HFF-Myc (cell line): ENCODE data around the gene GLMP.

Experiments
- DNase-seq: peaks from one replicate; pipeline ENCODE4 v3.0.0-alpha.2; 2011; ENCODE audit warnings: low read depth; ENCODE audit errors: extremely low read depth
- H3K4me3 ChIP-seq: replicated peaks from 2 replicates; pipeline ENCODE4 v1.5.1; 2011; ENCODE audit warnings: low read depth, mild to moderate bottlenecking, control low read depth, low read length
- CTCF ChIP-seq: IDR thresholded peaks from 2 replicates; pipeline ENCODE4 v1.5.1; 2012; ENCODE audit warnings: mild to moderate bottlenecking, low read depth, low read length, control low read depth; ENCODE audit errors: missing control alignments

GLMP gene

GRCh38 chr1:156270314-156270713, 25.2 kb downstream of the GLMP start:
- TF ChIP-seq CTCF = no peak
- H3K4me3 ChIP-seq = no peak overlapping the region
- DNase-seq = no peak

GRCh38 chr1:156268336-156268735, 27.1 kb downstream of the GLMP start:
- no peak for DNase-seq
- H3K4me3 ChIP-seq = no peak overlapping the region
- no peak for TF ChIP-seq CTCF

- no peak for TF ChIP-seq CTCF
- DNase-seq = no peak
- no peak overlapping the region for H3K4me3 ChIP-seq
These were observed 29.4 kb downstream of the GLMP start for GRCh38 chr1:156266051-156266450.

GRCh38 chr1:156263288-156263655, 32.2 kb downstream of the GLMP start:
- TF ChIP-seq CTCF = no peak
- no peak overlapping the region for H3K4me3 ChIP-seq
- DNase-seq = no peak

DNA sequence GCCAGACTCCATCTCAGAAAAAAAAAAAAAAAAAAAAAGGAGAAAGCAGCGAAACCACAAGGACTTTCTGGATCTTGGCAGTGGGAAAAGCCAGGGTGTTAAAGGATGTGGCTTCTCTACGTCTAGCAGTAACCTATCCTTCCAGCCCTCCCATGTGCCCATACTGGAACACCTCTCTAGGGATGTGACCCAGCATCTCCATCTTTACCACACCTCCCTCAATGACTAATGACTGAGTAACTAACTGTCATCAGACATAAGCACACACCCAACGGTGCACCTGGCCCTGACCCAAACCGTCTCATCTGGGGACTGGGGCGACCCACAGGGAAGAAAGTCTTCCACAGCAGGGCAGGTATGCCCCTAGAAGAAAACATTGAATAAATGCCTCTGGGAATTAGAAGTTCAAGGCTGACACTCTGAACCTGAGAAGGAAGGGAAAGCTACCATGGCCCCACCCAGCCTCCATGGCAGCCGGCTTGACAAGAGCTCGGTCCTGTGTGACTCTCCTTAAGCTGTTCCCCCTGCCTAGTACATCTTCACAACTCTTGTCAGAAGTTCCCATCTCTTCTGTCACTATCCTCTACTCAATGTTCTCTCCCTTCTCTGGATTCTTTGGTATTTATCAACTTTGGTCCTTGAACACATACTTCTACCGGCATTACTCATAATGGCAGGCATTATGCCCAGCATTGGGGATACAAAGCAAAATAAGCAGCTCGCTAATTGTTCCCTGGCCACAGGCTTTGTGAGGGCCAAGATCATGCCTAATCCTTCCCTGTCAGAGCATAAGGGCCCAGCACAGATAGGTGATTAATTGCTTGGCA, 32.8 kb downstream of the GLMP start:
- no peak for DNase-seq
- no peak overlapping the region for H3K4me3 ChIP-seq
- TF ChIP-seq CTCF = no peak

DNA sequence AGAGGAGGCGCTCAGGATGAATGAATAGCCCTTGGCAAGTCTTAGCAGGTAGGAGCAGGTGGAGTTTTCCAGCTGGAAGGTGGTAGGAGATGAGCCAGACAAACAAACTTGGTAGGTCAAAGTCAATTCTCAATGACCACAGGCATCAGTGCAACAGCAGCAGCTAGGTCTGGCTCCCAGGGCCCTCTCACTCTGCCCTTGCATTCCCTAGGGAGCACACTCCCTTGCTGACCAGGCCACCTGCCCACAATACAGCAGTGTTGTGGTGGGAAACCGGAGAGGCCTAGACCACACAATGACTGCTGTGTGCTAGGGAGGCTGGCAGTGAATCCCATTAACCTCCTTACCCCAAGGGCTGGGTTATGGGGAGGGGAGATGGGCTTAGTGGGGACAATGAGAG, 34.6 kb downstream of the GLMP start:
- no peak for DNase-seq
- no peak for TF ChIP-seq CTCF
- no peak overlapping the region for H3K4me3 ChIP-seq

DNA sequence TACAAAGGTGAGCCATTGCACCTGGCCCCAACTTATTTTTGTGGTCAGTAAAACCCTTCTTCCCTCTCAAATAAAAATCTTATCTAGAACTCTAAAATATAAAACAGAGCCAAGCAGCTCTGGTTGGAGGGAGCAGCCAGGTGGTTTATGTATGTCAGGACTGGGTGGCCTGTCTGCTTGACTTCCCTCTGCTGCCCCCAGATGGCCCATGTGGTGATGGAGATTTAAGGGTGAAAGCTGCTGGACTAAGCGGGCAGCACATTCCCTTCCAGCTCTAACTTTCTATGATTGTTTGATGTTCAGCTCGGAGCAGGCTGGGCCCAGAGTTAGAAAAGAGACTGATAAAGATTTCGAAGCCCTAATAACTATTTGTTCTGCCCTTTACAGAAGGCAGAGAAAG, 35.7 kb downstream of the GLMP start:
- H3K4me3 ChIP-seq = no peak overlapping the region
- TF ChIP-seq CTCF = peak; percentile 12
- DNase-seq = no peak
